GM12864 (cell line): ENCODE data around the gene SAMD11.
A peak's percentile ranks its signal among the peaks of the same experiment; 100 is the strongest.

Source experiments
- DNase-seq: peaks from one replicate; pipeline ENCODE4 v3.0.0-alpha.2; 2011; ENCODE audit warnings: low read depth
- H3K4me3 ChIP-seq: 2 replicates; pipeline ENCODE4 v1.5.1; 2011; ENCODE audit warnings: mild to moderate bottlenecking, low read depth, low read length, control low read depth
- TF ChIP-seq, protein P1 (sequence below): IDR thresholded peaks from 2 replicates; pipeline ENCODE4 v1.5.1; 2011; ENCODE audit warnings: low read depth, mild to moderate bottlenecking, moderate library complexity, low read length, control low read depth, inconsistent platforms; ENCODE audit errors: missing control alignments

The SAMD11 gene

DNA sequence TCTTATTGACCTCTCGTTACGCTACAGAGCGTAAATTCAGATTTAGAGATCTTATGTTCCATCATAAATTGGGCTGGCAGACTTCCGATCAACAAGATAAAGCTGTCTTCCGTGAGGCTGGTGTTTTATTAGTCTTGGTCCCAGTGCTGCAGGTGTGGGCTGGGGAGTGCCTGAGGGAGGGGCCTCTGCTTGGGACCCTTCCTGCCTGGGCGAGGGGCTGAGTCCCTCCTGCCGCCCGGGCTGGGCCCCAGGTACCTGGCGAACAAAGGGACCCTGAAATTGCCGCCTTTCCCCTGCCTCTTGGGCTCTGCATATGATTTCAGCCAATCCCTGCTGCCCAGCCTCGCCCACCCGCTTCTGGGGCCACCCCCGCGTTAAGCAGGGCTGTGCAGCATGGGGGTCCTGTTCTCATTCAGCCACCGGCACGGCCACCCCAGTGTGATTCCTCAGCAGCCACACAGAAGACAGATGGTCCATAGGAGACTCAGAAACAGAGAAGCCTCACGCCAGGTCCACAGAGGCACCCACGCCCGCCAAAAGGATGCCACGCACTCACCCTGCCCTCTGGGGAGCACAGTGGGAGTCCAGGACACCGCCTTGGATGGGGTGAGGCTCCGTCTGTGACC is 6.1 kb upstream of the SAMD11 start:
- DNase-seq: no peak
- TF ChIP-seq, protein P1, sequence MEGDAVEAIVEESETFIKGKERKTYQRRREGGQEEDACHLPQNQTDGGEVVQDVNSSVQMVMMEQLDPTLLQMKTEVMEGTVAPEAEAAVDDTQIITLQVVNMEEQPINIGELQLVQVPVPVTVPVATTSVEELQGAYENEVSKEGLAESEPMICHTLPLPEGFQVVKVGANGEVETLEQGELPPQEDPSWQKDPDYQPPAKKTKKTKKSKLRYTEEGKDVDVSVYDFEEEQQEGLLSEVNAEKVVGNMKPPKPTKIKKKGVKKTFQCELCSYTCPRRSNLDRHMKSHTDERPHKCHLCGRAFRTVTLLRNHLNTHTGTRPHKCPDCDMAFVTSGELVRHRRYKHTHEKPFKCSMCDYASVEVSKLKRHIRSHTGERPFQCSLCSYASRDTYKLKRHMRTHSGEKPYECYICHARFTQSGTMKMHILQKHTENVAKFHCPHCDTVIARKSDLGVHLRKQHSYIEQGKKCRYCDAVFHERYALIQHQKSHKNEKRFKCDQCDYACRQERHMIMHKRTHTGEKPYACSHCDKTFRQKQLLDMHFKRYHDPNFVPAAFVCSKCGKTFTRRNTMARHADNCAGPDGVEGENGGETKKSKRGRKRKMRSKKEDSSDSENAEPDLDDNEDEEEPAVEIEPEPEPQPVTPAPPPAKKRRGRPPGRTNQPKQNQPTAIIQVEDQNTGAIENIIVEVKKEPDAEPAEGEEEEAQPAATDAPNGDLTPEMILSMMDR: no peak
- no peak overlapping the region for H3K4me3 ChIP-seq

GRCh38 chr1:918353-918752 is 5.4 kb upstream of the SAMD11 start:
- no peak for DNase-seq
- TF ChIP-seq, protein P1: no peak
- H3K4me3 ChIP-seq: no peak overlapping the region

- DNase-seq: no peak
- H3K4me3 ChIP-seq: no peak overlapping the region
- TF ChIP-seq, protein P1: no peak
Observed at GRCh38 chr1:918843-919242, 4.9 kb upstream of the SAMD11 start.

GRCh38 chr1:919271-919872 is 4.4 kb upstream of the SAMD11 start:
- H3K4me3 ChIP-seq: no peak overlapping the region
- TF ChIP-seq, protein P1: no peak
- no peak for DNase-seq

GRCh38 chr1:920010-920409 is 3.7 kb upstream of the SAMD11 start:
- TF ChIP-seq, protein P1: no peak
- H3K4me3 ChIP-seq: no peak overlapping the region
- no peak for DNase-seq

- DNase-seq: no peak
- TF ChIP-seq, protein P1: no peak
- no peak overlapping the region for H3K4me3 ChIP-seq
Observed at GRCh38 chr1:920521-920920, 3.2 kb upstream of the SAMD11 start.

DNA sequence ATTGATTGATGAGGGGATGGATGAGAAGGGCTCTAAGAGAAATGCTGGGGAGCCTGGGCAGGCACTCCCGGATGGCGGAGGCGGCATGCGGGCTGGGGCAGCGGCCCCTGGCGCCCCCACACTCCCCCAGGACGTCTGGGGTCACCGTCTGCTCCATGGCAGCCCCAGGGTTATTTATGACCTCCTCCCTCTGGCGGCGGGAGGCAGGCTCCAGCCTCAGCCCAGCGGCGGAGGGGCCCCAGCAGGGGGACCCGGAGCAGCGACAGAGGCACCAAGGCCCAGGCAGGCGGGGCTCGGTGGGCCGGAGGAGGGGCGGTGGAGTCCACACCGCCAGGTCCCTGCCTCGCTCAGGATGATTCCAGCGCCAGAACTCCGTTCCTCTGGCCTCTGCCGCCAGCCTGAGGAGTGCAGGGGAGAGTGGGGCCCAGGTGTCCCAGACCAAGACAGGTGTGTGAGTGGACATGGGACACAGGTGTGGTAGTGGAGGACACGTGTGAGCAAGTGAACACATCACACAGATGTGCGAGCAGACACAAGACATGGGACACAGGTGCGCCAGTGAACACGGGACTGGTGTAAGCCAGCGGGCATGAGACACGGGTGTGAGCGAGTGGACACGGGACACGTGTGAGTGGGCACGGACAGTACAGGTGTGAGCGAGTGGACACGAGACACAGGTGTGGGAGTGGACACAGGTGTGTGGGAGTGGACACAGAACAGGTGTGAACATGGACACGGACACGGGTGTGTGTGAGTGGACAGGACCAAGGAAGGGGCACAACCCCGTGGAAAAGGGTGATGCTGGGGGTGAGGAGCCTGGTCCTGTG is 2.5 kb upstream of the SAMD11 start:
- peak; percentile 12 for DNase-seq
- H3K4me3 ChIP-seq: no peak overlapping the region
- TF ChIP-seq, protein P1: peak; percentile 7
